HepG2 (cell line): ENCODE measurements around the gene GNAI2. TPM values are rescaled to one million over a fixed set of nuclear protein-coding genes. Genes with fewer than 3 reads are reported as not detected.
A peak's percentile ranks its signal among the peaks of the same experiment; 100 is the strongest.

Experiments
- CSRNP1 ChIP-seq: sonication (generic); formaldehyde crosslinking; IDR thresholded peaks from 2 replicates; pipeline ENCODE4 v1.8.1; 2023; ENCODE audit warnings: mild to moderate bottlenecking, missing genetic modification reagents
- FLYWCH1 ChIP-seq: sonication (generic); formaldehyde crosslinking; IDR thresholded peaks from 2 replicates; pipeline ENCODE4 v1.8.1; 2023; ENCODE audit warnings: mild to moderate bottlenecking, missing genetic modification reagents
- FOSL2 ChIP-seq: sonication (generic); formaldehyde crosslinking; IDR thresholded peaks from 2 replicates; pipeline ENCODE4 v1.4.0; 2020; ENCODE audit warnings: missing genetic modification reagents
- GLI4 ChIP-seq: sonication (generic); formaldehyde crosslinking; IDR thresholded peaks from 2 replicates; pipeline ENCODE4 v1.5.1; 2020; ENCODE audit warnings: missing genetic modification reagents, mild to moderate bottlenecking, moderate library complexity, borderline replicate concordance
- KLF12 ChIP-seq: sonication (generic); formaldehyde crosslinking; IDR thresholded peaks from 2 replicates; pipeline ENCODE4 v1.4.0; 2020; ENCODE audit warnings: missing genetic modification reagents, borderline replicate concordance
- MIER3 ChIP-seq: IDR thresholded peaks from 2 replicates; pipeline ENCODE4 v1.6.1; 2016; ENCODE audit warnings: missing compliant biosample characterization, borderline replicate concordance
- SMYD3 ChIP-seq: sonication (generic); formaldehyde crosslinking; IDR thresholded peaks from 2 replicates; pipeline ENCODE4 v1.8.1; 2023; ENCODE audit warnings: mild to moderate bottlenecking, missing genetic modification reagents
- SRF ChIP-seq: IDR thresholded peaks from 2 replicates; pipeline ENCODE4 v1.6.1; 2011; ENCODE audit warnings: mild to moderate bottlenecking, low read depth, low read length, moderate library complexity
- TEAD2 ChIP-seq: sonication (generic); formaldehyde crosslinking; IDR thresholded peaks from 2 replicates; pipeline ENCODE4 v1.9.0; 2021; ENCODE audit warnings: missing genetic modification reagents
- THAP11 ChIP-seq: IDR thresholded peaks from 2 replicates; pipeline ENCODE4 v1.6.1; 2016; ENCODE audit warnings: missing biosample characterization, missing genetic modification reagents
- YY1 ChIP-seq: IDR thresholded peaks from 2 replicates; pipeline ENCODE4 v1.6.1; 2011; ENCODE audit warnings: low read length, low read depth, moderate library complexity, mild to moderate bottlenecking; ENCODE audit not compliant: insufficient read depth, insufficient replicate concordance
- ZBTB20 ChIP-seq: sonication (generic); formaldehyde crosslinking; IDR thresholded peaks from 2 replicates; pipeline ENCODE4 v1.8.1; 2023; ENCODE audit warnings: missing genetic modification reagents, low read depth, mild to moderate bottlenecking, borderline replicate concordance
- ZMYM3 ChIP-seq: sonication (generic); formaldehyde crosslinking; IDR thresholded peaks from 2 replicates; pipeline ENCODE4 v1.5.1; 2020; ENCODE audit warnings: mild to moderate bottlenecking, missing genetic modification reagents
- ZNF24 ChIP-seq: fragments of 450-650 bp; IDR thresholded peaks from 2 replicates; pipeline ENCODE4 v1.6.1; 2017; ENCODE audit warnings: antibody characterized with exemption, mild to moderate bottlenecking
- ZNF468 ChIP-seq: sonication (generic); formaldehyde crosslinking; IDR thresholded peaks from 2 replicates; pipeline ENCODE4 v1.8.0; 2022; ENCODE audit warnings: mild to moderate bottlenecking, moderate library complexity, missing genetic modification reagents
- ZNF496 ChIP-seq: sonication (generic); formaldehyde crosslinking; IDR thresholded peaks from 2 replicates; pipeline ENCODE4 v1.8.1; 2023; ENCODE audit warnings: mild to moderate bottlenecking, moderate library complexity, missing genetic modification reagents; ENCODE audit not compliant: insufficient replicate concordance
- ZNF556 ChIP-seq: sonication (generic); formaldehyde crosslinking; IDR thresholded peaks from 2 replicates; pipeline ENCODE4 v1.4.0; 2020; ENCODE audit warnings: mild to moderate bottlenecking, missing genetic modification reagents, borderline replicate concordance
- ZNF564 ChIP-seq: sonication (generic); formaldehyde crosslinking; IDR thresholded peaks from 2 replicates; pipeline ENCODE4 v1.8.1; 2023; ENCODE audit warnings: mild to moderate bottlenecking, missing genetic modification reagents
- ZNF713 ChIP-seq: sonication (generic); formaldehyde crosslinking; IDR thresholded peaks from 2 replicates; pipeline ENCODE4 v1.4.0; 2020; ENCODE audit warnings: mild to moderate bottlenecking, missing genetic modification reagents
- polyA plus RNA-seq, 8 experiments: library from polyadenylated mRNA; depleted of rRNA in 3 of 8; stranded (reverse) in 7 of 8; unstranded in 1 of 8; fragments of >200 nt; fragmentation: Illumina TruSeq in 4 of 8; extraction: Trizol in 4 of 8; gene quantifications; 2 replicates each; pipeline versions ENCODE4 v1.2.1 to v1.2.3, GENCODE V29; 2011 to 2016; ENCODE audit warnings: low read depth in 4 of 8, missing spikeins in 1 of 8, mixed read lengths in 1 of 8; ENCODE audit not compliant: insufficient read depth in 1 of 8
- total RNA-seq, 5 experiments: library from RNA; depleted of rRNA; stranded (reverse); fragments of >200 nt; fragmentation: Illumina TruSeq; extraction: Trizol; gene quantifications; 2 replicates each; pipeline ENCODE4 v1.2.3, GENCODE V29; 2016; ENCODE audit warnings: low read depth in 1 of 5
- TF ChIP-seq, protein P1 (sequence below): sonication (generic); formaldehyde crosslinking; IDR thresholded peaks from 2 replicates; pipeline ENCODE4 v1.4.0; 2020; ENCODE audit warnings: missing genetic modification reagents
- TF ChIP-seq, protein P2 (sequence below): sonication (generic); formaldehyde crosslinking; IDR thresholded peaks from 2 replicates; pipeline ENCODE4 v1.8.0; 2022; ENCODE audit warnings: low read depth, missing genetic modification reagents

The GNAI2 gene
- total and polyA plus RNA-seq, 2 of the 13 experiments (the other 11 are each of a cell fraction or from before 2014, with no cell fraction given) = 51.1 to 66.2 TPM

DNA sequence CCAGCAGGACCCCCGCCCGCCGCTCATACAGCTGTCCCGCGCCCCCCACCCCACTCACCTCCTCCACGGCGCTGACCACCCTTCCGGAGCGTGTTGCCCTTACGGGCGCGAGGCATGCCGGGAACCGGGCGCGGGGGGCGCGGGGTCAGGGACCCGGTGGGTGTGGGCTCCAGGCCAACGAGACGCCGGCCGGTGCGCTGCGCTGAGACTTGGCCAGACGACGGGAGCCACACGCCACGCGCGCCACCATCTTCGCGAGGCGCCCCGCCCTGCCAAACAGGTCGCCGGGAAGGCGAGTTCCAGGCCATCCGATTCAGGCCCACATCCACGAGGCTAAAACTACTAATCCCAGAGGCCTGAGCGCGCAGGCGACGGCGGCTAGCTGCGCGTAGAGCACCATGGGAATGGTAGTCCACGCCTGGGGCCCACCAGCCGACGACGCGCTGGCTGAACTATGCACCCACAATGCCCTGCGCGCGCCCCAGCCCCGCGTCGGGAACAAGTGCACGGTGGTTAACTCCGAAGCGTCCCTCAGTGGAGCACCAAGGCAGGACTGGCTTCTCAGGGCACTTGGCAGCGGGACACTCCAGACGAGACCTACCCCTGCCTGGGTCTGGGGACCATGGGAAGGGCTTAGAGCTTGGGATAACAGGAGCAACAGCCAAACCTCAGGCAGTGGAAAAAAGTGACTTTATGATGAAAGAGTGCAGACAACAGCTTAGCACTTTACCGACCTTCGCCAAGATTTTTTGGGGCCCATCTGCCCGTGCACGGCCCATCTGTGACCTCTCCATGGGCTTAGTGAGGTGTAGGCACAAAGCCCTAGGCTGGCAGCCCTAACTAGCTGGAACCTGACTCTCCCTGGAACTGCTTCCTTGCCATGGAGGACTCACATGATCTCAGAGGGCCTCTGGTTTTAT lies 56.4 kb downstream of the GNAI2 start, which contains the start of gene IFRD2 (continued):
- TF ChIP-seq, protein P1, sequence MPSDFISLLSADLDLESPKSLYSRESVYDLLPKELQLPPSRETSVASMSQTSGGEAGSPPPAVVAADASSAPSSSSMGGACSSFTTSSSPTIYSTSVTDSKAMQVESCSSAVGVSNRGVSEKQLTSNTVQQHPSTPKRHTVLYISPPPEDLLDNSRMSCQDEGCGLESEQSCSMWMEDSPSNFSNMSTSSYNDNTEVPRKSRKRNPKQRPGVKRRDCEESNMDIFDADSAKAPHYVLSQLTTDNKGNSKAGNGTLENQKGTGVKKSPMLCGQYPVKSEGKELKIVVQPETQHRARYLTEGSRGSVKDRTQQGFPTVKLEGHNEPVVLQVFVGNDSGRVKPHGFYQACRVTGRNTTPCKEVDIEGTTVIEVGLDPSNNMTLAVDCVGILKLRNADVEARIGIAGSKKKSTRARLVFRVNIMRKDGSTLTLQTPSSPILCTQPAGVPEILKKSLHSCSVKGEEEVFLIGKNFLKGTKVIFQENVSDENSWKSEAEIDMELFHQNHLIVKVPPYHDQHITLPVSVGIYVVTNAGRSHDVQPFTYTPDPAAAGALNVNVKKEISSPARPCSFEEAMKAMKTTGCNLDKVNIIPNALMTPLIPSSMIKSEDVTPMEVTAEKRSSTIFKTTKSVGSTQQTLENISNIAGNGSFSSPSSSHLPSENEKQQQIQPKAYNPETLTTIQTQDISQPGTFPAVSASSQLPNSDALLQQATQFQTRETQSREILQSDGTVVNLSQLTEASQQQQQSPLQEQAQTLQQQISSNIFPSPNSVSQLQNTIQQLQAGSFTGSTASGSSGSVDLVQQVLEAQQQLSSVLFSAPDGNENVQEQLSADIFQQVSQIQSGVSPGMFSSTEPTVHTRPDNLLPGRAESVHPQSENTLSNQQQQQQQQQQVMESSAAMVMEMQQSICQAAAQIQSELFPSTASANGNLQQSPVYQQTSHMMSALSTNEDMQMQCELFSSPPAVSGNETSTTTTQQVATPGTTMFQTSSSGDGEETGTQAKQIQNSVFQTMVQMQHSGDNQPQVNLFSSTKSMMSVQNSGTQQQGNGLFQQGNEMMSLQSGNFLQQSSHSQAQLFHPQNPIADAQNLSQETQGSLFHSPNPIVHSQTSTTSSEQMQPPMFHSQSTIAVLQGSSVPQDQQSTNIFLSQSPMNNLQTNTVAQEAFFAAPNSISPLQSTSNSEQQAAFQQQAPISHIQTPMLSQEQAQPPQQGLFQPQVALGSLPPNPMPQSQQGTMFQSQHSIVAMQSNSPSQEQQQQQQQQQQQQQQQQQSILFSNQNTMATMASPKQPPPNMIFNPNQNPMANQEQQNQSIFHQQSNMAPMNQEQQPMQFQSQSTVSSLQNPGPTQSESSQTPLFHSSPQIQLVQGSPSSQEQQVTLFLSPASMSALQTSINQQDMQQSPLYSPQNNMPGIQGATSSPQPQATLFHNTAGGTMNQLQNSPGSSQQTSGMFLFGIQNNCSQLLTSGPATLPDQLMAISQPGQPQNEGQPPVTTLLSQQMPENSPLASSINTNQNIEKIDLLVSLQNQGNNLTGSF = no peak
- TF ChIP-seq ZNF556 (CRISPR knock-in tag) = 0 out of 2 replicates have a peak, but pooled peaks have one; percentile 49
- TF ChIP-seq CSRNP1 (CRISPR knock-in tag) = no peak
- no peak for TF ChIP-seq TEAD2
- TF ChIP-seq SRF = no peak
- peak; percentile 10; the same call in 1 of the 2 replicates for TF ChIP-seq FOSL2 (CRISPR knock-in tag)
- TF ChIP-seq, protein P2, sequence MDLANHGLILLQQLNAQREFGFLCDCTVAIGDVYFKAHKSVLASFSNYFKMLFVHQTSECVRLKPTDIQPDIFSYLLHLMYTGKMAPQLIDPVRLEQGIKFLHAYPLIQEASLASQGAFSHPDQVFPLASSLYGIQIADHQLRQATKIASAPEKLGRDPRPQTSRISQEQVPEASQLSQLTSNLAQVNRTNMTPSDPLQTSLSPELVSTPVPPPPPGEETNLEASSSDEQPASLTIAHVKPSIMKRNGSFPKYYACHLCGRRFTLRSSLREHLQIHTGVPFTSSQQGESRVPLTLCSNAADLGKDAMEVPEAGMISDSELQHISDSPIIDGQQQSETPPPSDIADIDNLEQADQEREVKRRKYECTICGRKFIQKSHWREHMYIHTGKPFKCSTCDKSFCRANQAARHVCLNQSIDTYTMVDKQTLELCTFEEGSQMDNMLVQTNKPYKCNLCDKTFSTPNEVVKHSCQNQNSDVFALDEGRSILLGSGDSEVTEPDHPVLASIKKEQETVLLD (CRISPR knock-in tag) = peak; percentile 83; the same call in 1 of the 2 replicates
- TF ChIP-seq ZNF24 = no peak
- TF ChIP-seq ZNF468 (CRISPR knock-in tag) = no peak
- no peak; the same call in 1 of the 2 replicates for TF ChIP-seq ZMYM3 (CRISPR knock-in tag)
- TF ChIP-seq GLI4 = no peak
- TF ChIP-seq KLF12 (CRISPR knock-in tag) = peak; percentile 95; the same call in 1 of the 2 replicates
- peak; percentile 87 for TF ChIP-seq ZNF564
- TF ChIP-seq FLYWCH1 (CRISPR knock-in tag) = no peak
- 0 out of 2 replicates have a peak, but pooled peaks have one; percentile 52 for TF ChIP-seq ZNF713 (CRISPR knock-in tag)
- peak; percentile 94 for TF ChIP-seq YY1
- no peak for TF ChIP-seq ZNF496 (CRISPR knock-in tag)
- peak; percentile 63; the same call in 1 of the 2 replicates for TF ChIP-seq MIER3
- peak; percentile 98 for TF ChIP-seq THAP11
- TF ChIP-seq SMYD3 (CRISPR knock-in tag) = no peak
- TF ChIP-seq ZBTB20 (CRISPR knock-in tag) = peak; percentile 71
